K562 (cell line): Measurements from ENCODE around the gene PSRC1. TPM values are rescaled to one million over a fixed set of nuclear protein-coding genes. Genes with fewer than 3 reads are reported as not detected.

ENCODE experiments used
- ATAC-seq: fragments of 200-7000 bp; cut with Tn5 transposase; 3 replicates; pipeline ENCODE4 v1.9.1; 2020; ENCODE audit warnings: moderate library complexity
- BruUV-seq: library from RNA; stranded (reverse); fragments of 400-500 nt; replicated peaks from 2 replicates; lab custom pipeline; 2021; lab: Mats Ljungman, UMichigan
- CTCF ChIA-PET: fragments of 300-600 bp; formaldehyde crosslinking; extraction: SDS; loops from one replicate; lab custom pipeline; 2021; ENCODE audit warnings: low intra/inter-chr PET ratio; lab: Yijun Ruan, JAX
- POLR2A ChIA-PET: fragments of 300-600, 350-650 bp; sonication (Branson Sonifier 250); formaldehyde crosslinking; extraction: SDS; loops from one replicate; lab custom pipeline; 2021; ENCODE audit warnings: antibody characterized with exemption, inconsistent platforms; lab: Yijun Ruan, JAX
- DNase-seq, 4 experiments: peaks; one replicate each; pipeline versions ENCODE4 v3.0.0 to v3.0.0-alpha.2; 2011 to 2018; ENCODE audit warnings: low spot score in 3 of 4, mixed read lengths in 3 of 4; ENCODE audit errors: extremely low read depth in 1 of 4
- FAIRE-seq: peaks from 2 replicates; lab custom pipeline; 2011; peaks lifted over from hg19 to GRCh38; lab: Jason Lieb, UNC
- H2AFZ ChIP-seq: 2 replicates; pipeline ENCODE4 v1.6.0; 2011; ENCODE audit warnings: low read depth, low read length, control low read depth, inconsistent platforms
- H3K27ac ChIP-seq: fragments of 200-600 bp; 3 replicates; pipeline ENCODE4 v1.8.0; 2011; ENCODE audit warnings: low read depth, mild to moderate bottlenecking, control low read depth, inconsistent platforms, low read length, moderate library complexity, mixed read lengths; ENCODE audit errors: extremely low read depth
- H3K27me3 ChIP-seq, 2 experiments: fragments of 300-600 bp in 1 of 2; 2 replicates in 1 of 2; 3 replicates in 1 of 2; pipeline versions ENCODE4 v1.6.0 to v1.8.0; 2011; ENCODE audit warnings: inconsistent platforms in 2 of 2, low read length in 2 of 2, mild to moderate bottlenecking in 1 of 2, mixed read lengths in 1 of 2, moderate library complexity in 1 of 2; ENCODE audit not compliant: control insufficient read depth in 2 of 2, insufficient read depth in 2 of 2
- H3K36me3 ChIP-seq: fragments of 300-600 bp; 3 replicates; pipeline ENCODE4 v1.8.0; 2011; ENCODE audit warnings: mild to moderate bottlenecking, low read length, inconsistent platforms; ENCODE audit not compliant: control insufficient read depth, insufficient read depth
- H3K4me1 ChIP-seq, 2 experiments: fragments of 200-600 bp in 1 of 2; replicated peaks in 1 of 2; 2 replicates in 1 of 2; 3 replicates in 1 of 2; pipeline versions ENCODE4 v1.5.1 to v1.8.0; 2011; ENCODE audit warnings: inconsistent platforms in 2 of 2, low read length in 2 of 2, mild to moderate bottlenecking in 1 of 2, mixed read lengths in 1 of 2, moderate library complexity in 1 of 2; ENCODE audit not compliant: control insufficient read depth in 2 of 2, insufficient read depth in 2 of 2
- H3K4me2 ChIP-seq: 2 replicates; pipeline ENCODE4 v1.6.1; 2011; ENCODE audit warnings: low read length, control low read depth, inconsistent platforms, mixed read lengths; ENCODE audit not compliant: insufficient read depth
- H3K4me3 ChIP-seq: fragments of 200-600 bp; sonication (generic), shearing (Covaris generic); 2 replicates; pipeline ENCODE4 v1.5.1; 2016; ENCODE audit warnings: control low read depth, inconsistent platforms
- H3K79me2 ChIP-seq: fragments of 200-600 bp; 3 replicates; pipeline ENCODE4 v1.8.0; 2011; ENCODE audit warnings: low read length, inconsistent platforms; ENCODE audit not compliant: control insufficient read depth, insufficient read depth
- H3K9ac ChIP-seq, 2 experiments: 2 replicates each; pipeline versions ENCODE4 v1.6.0 to v1.6.1; 2011; ENCODE audit warnings: low read depth in 2 of 2, low read length in 2 of 2, control low read depth in 1 of 2, inconsistent platforms in 1 of 2, mild to moderate bottlenecking in 1 of 2, mixed read lengths in 1 of 2; ENCODE audit not compliant: insufficient read depth in 1 of 2
- H3K9me1 ChIP-seq: one replicate; pipeline ENCODE4 v1.6.0; 2011; ENCODE audit warnings: inconsistent platforms, mild to moderate bottlenecking, low read length, moderate library complexity; ENCODE audit not compliant: control insufficient read depth, insufficient read depth
- H3K9me3 ChIP-seq: replicated peaks from 2 replicates; pipeline ENCODE4 v1.5.1; 2011; ENCODE audit warnings: low read depth, low read length, inconsistent platforms; ENCODE audit not compliant: control insufficient read depth, insufficient read depth
- H4K20me1 ChIP-seq: replicated peaks from 2 replicates; pipeline ENCODE4 v1.6.1; 2011; ENCODE audit warnings: low read length, inconsistent platforms, mixed read lengths; ENCODE audit not compliant: control insufficient read depth, insufficient read depth
- CBFA2T3 ChIP-seq: fragments of 450-650 bp; IDR thresholded peaks from 2 replicates; pipeline ENCODE4 v1.6.1; 2017
- GATA2 ChIP-seq: sonication (generic); formaldehyde crosslinking; IDR thresholded peaks from 2 replicates; pipeline ENCODE4 v1.4.0; 2020; ENCODE audit warnings: mild to moderate bottlenecking, missing genetic modification reagents
- HBP1 ChIP-seq: fragments of 450-650 bp; formaldehyde crosslinking; IDR thresholded peaks from 2 replicates; pipeline ENCODE4 v1.4.0; 2022; ENCODE audit warnings: missing genetic modification characterization
- MCM3 ChIP-seq: fragments of 450-650 bp; IDR thresholded peaks from 2 replicates; pipeline ENCODE4 v1.6.1; 2016
- MXD1 ChIP-seq: fragments of 250-450 bp; sonication (Bioruptor Pico); IDR thresholded peaks from 2 replicates; pipeline ENCODE4 v1.8.0; 2021; ENCODE audit warnings: borderline replicate concordance, mild to moderate bottlenecking, moderate library complexity; ENCODE audit not compliant: poor library complexity, severe bottlenecking
- NFRKB ChIP-seq: fragments of 450-650 bp; IDR thresholded peaks from 2 replicates; pipeline ENCODE4 v1.6.1; 2016; ENCODE audit warnings: low read depth
- PHB ChIP-seq: fragments of 250-450 bp; sonication (Bioruptor Pico); IDR thresholded peaks from 2 replicates; pipeline ENCODE4 v1.5.0; 2021
- POLR2AphosphoS2 ChIP-seq: IDR thresholded peaks from 2 replicates; pipeline ENCODE4 v1.6.1; 2012; ENCODE audit warnings: low read length, improper control_type of control experiment
- RREB1 ChIP-seq: fragments of 250-450 bp; sonication (Bioruptor Pico); IDR thresholded peaks from 2 replicates; pipeline ENCODE4 v1.4.0; 2020
- SMARCB1 ChIP-seq: IDR thresholded peaks from 2 replicates; pipeline ENCODE4 v1.6.1; 2011; ENCODE audit warnings: improper control_type of control experiment, low read depth; ENCODE audit not compliant: insufficient read length
- SMARCC2 ChIP-seq: fragments of 450-650 bp; IDR thresholded peaks from 2 replicates; pipeline ENCODE4 v1.6.1; 2017; ENCODE audit warnings: antibody characterized with exemption, moderate library complexity, mild to moderate bottlenecking, low read depth
- TCF7 ChIP-seq: sonication (generic); IDR thresholded peaks from 2 replicates; pipeline ENCODE4 v1.6.1; 2016; ENCODE audit warnings: antibody characterized with exemption, borderline replicate concordance
- TCF7L2 ChIP-seq: fragments of 150-350 bp; IDR thresholded peaks from 2 replicates; pipeline ENCODE4 v1.6.1; 2016; ENCODE audit warnings: low read depth, mild to moderate bottlenecking, low read length, moderate library complexity
- XRCC5 ChIP-seq: fragments of 200-400 bp; formaldehyde crosslinking; IDR thresholded peaks from 2 replicates; pipeline ENCODE4 v1.6.1; 2017; ENCODE audit warnings: low read depth, mild to moderate bottlenecking, low read length
- WGBS: fragments of 100-300 bp; shearing (Covaris generic); methylation state at CpG from one replicate; pipeline ENCODE4 v1.1.6; 2016; ENCODE audit warnings: low coverage, mixed read lengths; ENCODE audit not compliant: insufficient coverage; ENCODE audit errors: missing lambda C conversion rate; 5-methylcytosine and 5-hydroxymethylcytosine counted together
- in situ Hi-C: fragments of 300-500 bp; cut with MboI; formaldehyde crosslinking; loops from 4 replicates; pipeline ENCODE4 v1.15.0; 2018; ENCODE audit warnings: inconsistent platforms, mixed read lengths
- intact Hi-C: fragments of 100-400 bp; cut with micrococcal nuclease; formaldehyde crosslinking; loops from 2 replicates; pipeline ENCODE4 v1.14.2; 2022
- polyA plus RNA-seq, 8 experiments: library from polyadenylated mRNA; depleted of rRNA in 4 of 8; stranded (reverse) in 5 of 8; unstranded in 3 of 8; fragments of >200 nt; fragmentation: Nextera tagmentation in 2 of 8; fragmentation: Illumina TruSeq in 1 of 8; extraction: Ambion mirVana in 2 of 8; extraction: Trizol in 1 of 8; gene quantifications; 2 replicates each; pipeline versions ENCODE4 v1.2.1 to v1.2.3, GENCODE V29; 2011 to 2014; ENCODE audit warnings: inconsistent platforms in 1 of 8, missing spikeins in 1 of 8
- total RNA-seq, 7 experiments: library from RNA; depleted of rRNA in 6 of 7; stranded (reverse); fragments of >200 nt in 6 of 7; fragmentation: Illumina TruSeq in 2 of 7; extraction: Trizol in 2 of 7; gene quantifications; 2 replicates each; pipeline versions ENCODE4 v1.2.1 to v1.2.3, GENCODE V29; 2011 to 2021; ENCODE audit warnings: low replicate concordance in 1 of 7

Gene PSRC1
- total and polyA plus RNA-seq, 9 of the 15 experiments (the other 6 are each of a cell fraction or from before 2014, with no cell fraction given): 6.5 to 65.2 (median 39.3) TPM

- TF ChIP-seq HBP1 (CRISPR knock-in tag): no peak
- TF ChIP-seq POLR2AphosphoS2: peak; percentile 68; the same call in 1 of the 2 replicates
These were observed 41.1 kb downstream of the PSRC1 start (continued) for GRCh38 chr1:109241841-109242345.

GRCh38 chr1:109241344-109241743, 41.6 kb downstream of the PSRC1 start:
- H3K27ac ChIP-seq: no peak overlapping the region
- TF ChIP-seq PHB (0 out of 2 replicates have a peak, but pooled peaks have one; percentile 11), CBFA2T3 (peak; percentile 27; the same call in 1 of the 2 replicates), SMARCC2 (no peak), MCM3 (no peak), MXD1 (CRISPR knock-in tag) (no peak), TCF7 (no peak), RREB1 (no peak), GATA2 (no peak), NFRKB (no peak), XRCC5 (0 out of 2 replicates have a peak, but pooled peaks have one; percentile 30), TCF7L2 (no peak), SMARCB1 (peak; percentile 31)

More at GRCh38 chr1:109241344-109241743, 41.6 kb downstream of the PSRC1 start:
- Histone ChIP-seq H3K79me2 (no peaks in the 10 kb centered on the region), H3K9ac (peak overlapping the region in 1 of 2 experiments; percentile 79; a peak in 1 of 4 replicates), H3K9me3 (no peaks in the 10 kb centered on the region), H3K4me3 (no peak overlapping the region), H2AFZ (no peak overlapping the region), H3K9me1 (no peaks in the 10 kb centered on the region), H3K36me3 (peaks cover 30% of the 10 kb centered on the region), H3K4me2 (peak overlapping the region; percentile 19; the same call in 1 of the 2 replicates), H3K27me3 (no peaks in the 10 kb centered on the region), H3K4me1 (peaks cover 15 to 32% of the 10 kb centered on the region in 2 experiments; a peak in 4 of 5 replicates), H4K20me1 (peaks cover 8% of the 10 kb centered on the region)
- CTCF ChIA-PET: interaction anchor here (0.7 kb wide), 1 partner anchor 36 kb away, joined by 4 read pairs; no protein-coding TSS in a partner anchor
- FAIRE-seq (peak; percentile 46), ATAC-seq (peak; percentile 12), DNase-seq (peak; percentile 61 to 83 (median 72))
- intact Hi-C loops (loop anchor here (1.0 kb wide), 1 partner anchor 8 kb away; the partner anchor contains the start of gene CELSR2), in situ Hi-C loops (no loop called here)
- BruUV-seq: no TSS peak
- POLR2A ChIA-PET: interaction anchor here (0.7 to 4.9 kb wide), 6 partner anchors 8 to 286 kb away, joined by 3 to 36 read pairs (median 6); partner anchors contain the start of gene CELSR2
- 9% methylated on average over 6 of the region's 6 CpGs for WGBS
